HAP-1 (cell line): ENCODE measurements around the gene PEX13.
"Not testable (repeated sequence)": the region's sequence is repeated elsewhere in the genome, so short reads cannot be mapped to it uniquely, and the experiment has no call there.

Experiments used
- DNase-seq, 2 experiments: peaks; one replicate each; pipeline ENCODE4 v3.0.0-alpha.2; 2016 to 2020; ENCODE audit warnings: low spot score in 2 of 2
- H3K27me3 ChIP-seq: fragments of 250-450 bp; sonication (Bioruptor Pico); 2 replicates; pipeline ENCODE4 v1.5.1; 2020; ENCODE audit warnings: low read depth, mild to moderate bottlenecking, moderate library complexity
- H3K36me3 ChIP-seq: fragments of 250-450 bp; sonication (Bioruptor Pico); replicated peaks from 2 replicates; pipeline ENCODE4 v1.5.1; 2020; ENCODE audit warnings: mild to moderate bottlenecking
- H3K4me1 ChIP-seq: fragments of 250-450 bp; sonication (Bioruptor Pico); 2 replicates; pipeline ENCODE4 v1.5.1; 2020; ENCODE audit warnings: mild to moderate bottlenecking
- H3K4me3 ChIP-seq: fragments of 250-450 bp; sonication (Bioruptor Pico); 2 replicates; pipeline ENCODE4 v1.5.1; 2020; ENCODE audit warnings: mild to moderate bottlenecking, moderate library complexity
- H3K9me3 ChIP-seq: fragments of 250-450 bp; sonication (Bioruptor Pico); 2 replicates; pipeline ENCODE4 v1.5.1; 2020; ENCODE audit warnings: mild to moderate bottlenecking, moderate library complexity
- in situ Hi-C: fragments of 300-500 bp; cut with MboI; formaldehyde crosslinking; loops from 3 replicates; pipeline ENCODE4 v1.14.3; 2020; ENCODE audit warnings: low sequenced_read_pairs, inconsistent platforms, mixed read lengths

Gene PEX13

DNA sequence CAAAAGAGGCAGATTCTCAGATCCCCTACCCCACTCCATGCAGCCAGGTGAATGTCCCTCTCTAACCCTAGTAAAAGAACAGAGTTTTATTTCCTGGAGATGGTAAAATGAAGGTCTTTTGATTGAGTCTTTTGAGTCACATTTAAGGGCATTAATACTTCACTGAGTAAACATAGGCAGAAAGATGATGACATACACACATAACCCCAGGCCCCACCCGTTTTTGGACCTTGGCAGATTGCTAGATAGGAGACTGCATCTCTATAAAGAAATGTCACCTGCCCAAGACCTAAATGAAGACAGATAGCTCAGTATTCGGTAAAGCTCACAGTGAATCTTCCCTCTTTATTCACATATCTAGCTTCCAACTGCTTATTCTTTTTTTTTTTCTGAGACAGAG lies 28.3 kb upstream of the PEX13 start:
- DNase-seq: no peak
- Histone ChIP-seq H3K9me3 (peaks cover 3% of the 10 kb centered on the region), H3K4me3 (no peak overlapping the region), H3K4me1 (no peaks in the 10 kb centered on the region), H3K36me3 (no peaks in the 10 kb centered on the region), H3K27me3 (no peaks in the 10 kb centered on the region)
- in situ Hi-C loops: no loop called here

DNA sequence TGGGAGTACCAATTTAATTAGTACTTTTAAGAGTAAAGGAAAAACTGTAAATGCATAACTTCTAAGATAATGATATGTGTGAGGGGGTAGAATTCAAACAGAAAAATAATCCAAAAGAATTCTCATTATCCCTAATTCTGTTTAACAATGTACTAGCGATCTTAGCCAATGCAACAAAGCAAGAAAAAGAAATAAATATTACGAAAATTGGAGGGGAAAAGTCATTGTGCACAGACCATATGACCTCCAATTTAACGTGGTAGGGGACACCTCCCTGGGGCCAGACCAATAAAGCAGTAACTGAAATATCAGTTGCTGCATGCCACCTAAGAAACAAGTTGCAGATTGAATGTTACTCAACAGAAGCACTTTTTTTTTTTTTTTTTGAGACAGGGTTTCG lies 25.9 kb upstream of the PEX13 start:
- Histone ChIP-seq H3K36me3 (no peaks in the 10 kb centered on the region), H3K4me1 (no peaks in the 10 kb centered on the region), H3K9me3 (peaks cover 3% of the 10 kb centered on the region), H3K27me3 (no peaks in the 10 kb centered on the region), H3K4me3 (no peak overlapping the region)
- in situ Hi-C loops: no loop called here
- DNase-seq: no peak

DNA sequence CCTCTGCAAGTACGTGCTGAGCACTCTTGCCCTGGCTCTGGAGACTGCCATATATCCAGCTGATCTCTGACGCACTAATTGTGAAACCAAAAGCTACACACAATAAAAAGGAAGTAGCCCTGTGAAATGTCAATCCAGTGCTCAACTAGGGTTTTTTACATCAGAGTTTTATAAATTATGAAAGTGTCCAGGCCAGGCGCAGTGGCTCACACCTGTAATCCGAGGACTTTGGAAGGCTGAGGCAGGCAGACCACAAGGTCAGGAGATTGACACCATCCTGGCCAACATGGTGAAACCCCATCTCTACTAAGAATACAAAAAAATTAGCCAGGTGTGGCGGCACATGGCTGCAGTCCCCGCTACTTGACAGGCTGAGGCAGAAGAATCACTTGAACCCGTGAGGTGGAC lies 24.5 kb upstream of the PEX13 start:
- no peak overlapping the region for H3K4me3 ChIP-seq
- no peaks in the 10 kb centered on the region for H3K4me1 ChIP-seq
- H3K27me3 ChIP-seq: no peaks in the 10 kb centered on the region
- H3K9me3 ChIP-seq: peaks cover 3% of the 10 kb centered on the region
- DNase-seq: no peak
- in situ Hi-C loops: no loop called here
- no peaks in the 10 kb centered on the region for H3K36me3 ChIP-seq

DNA sequence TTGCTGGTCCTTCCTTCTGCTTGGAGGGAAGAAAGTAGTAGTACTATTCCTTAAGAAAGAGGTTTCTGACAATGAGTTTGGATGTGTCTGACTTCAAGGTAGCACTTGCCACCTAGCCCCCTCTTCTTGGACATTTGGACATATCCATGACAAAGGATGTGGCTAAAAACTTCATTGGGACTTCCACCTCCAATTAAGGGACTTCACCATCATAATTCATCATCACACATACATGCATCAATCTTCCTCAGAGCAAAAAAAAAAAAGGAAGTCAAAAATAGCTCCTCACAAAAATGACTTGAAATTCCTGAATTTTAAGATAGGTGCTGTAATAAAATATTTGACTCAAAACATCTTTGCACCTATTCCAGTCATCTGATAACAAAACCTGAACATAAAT lies 23.4 kb upstream of the PEX13 start:
- no peak overlapping the region for H3K4me3 ChIP-seq
- no peaks in the 10 kb centered on the region for H3K27me3 ChIP-seq
- no peaks in the 10 kb centered on the region for H3K4me1 ChIP-seq
- no peak for DNase-seq
- no peaks in the 10 kb centered on the region for H3K36me3 ChIP-seq
- in situ Hi-C loops: no loop called here
- peaks cover 3% of the 10 kb centered on the region for H3K9me3 ChIP-seq

DNA sequence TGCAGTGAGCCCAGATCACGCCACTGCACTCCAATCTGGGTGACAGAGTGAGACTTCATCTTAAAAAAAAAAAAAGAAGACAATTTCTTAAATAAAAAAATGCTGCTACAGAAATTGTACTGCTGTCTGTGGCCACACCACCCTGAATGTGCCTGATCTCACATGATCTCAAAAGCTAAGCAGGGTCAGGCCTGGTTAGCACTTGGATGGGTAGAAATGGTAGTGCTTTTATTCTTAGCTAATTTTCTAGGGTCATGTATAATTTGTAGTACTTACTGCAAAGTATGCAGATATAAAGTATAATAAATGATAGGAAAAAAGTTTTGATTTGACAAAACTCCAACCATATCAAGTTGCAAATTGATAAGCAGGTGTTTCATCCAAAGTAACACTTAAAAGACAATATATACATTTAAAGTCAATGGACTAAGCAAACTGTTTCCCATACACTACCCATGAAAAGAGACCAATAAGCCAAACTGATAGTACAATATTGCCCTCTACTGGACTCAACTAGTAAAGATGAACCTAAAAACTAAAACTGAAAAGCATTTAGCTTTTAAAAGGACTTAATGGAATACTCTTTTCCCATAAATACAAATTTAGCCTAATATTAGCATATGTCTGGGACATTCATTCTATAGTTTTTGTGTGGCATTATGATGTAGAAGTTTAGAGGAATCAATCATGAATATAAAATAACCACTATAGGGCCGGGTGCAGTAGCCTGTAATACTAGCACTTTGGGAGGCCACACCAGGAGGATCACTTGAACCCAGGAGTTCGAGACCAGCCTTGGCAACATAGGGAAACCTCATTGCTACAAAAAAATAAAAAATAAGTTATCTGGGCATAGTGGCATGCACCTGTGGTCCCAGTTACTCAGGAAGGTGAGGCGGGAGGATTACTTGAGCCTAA lies 18.6 kb upstream of the PEX13 start:
- peak in 1 of 2 experiments; percentile 64 for DNase-seq
- in situ Hi-C loops: loop anchor here (5.0 kb wide), 1 partner anchor 197 kb away; no protein-coding TSS in a partner anchor
- H3K9me3 ChIP-seq: no peaks in the 10 kb centered on the region
- no peaks in the 10 kb centered on the region for H3K4me1 ChIP-seq
- H3K27me3 ChIP-seq: no peaks in the 10 kb centered on the region
- no peaks in the 10 kb centered on the region for H3K36me3 ChIP-seq
- H3K4me3 ChIP-seq: no peak overlapping the region

DNA sequence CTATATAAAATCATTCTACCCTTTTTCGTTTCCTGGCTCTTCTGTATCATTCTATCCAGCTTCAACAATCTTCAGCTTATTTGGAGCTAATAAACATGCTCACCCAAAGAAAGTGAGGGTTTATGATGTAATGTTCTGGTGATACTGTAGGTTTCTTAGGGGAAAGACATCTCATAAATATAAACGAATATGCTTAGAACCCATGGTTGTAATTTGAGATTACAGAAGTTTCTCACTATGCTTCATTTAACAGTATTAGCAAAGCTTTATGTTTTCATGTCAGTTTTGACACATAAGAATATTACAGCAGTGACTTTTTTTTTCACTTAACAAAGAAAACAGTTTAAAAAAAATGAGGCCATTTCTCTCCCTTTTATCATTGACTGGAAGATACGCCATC lies 11.8 kb upstream of the PEX13 start:
- in situ Hi-C loops: no loop called here
- no peaks in the 10 kb centered on the region for H3K4me1 ChIP-seq
- no peak for DNase-seq

DNA sequence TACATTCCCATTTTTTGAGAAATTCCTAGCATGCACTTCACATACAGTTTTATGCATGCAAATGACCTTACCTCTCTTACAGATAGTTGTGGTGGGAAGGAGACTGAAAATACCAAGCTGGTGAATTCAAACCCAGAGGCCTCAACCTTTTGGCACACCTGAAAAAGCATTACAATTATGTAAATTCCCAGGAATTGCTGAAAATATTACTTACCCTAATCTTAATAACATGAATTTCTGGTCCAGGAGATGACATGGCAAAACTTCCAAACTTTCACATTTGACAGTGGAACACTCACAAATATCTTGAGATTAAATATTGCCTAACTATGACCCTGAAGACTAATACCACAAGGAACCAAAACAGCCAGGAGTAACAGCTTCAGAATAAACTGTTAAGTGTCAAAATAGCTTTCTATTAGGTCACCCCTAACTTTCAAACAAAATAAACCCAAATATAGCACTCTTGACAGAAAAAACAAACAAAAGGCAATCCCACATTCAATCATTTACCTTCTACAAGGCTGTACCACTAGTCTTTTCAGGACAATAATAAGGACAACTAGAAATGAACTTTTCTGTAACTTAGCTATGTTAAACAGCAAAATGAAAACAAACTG lies 10.9 kb upstream of the PEX13 start:
- Histone ChIP-seq H3K36me3 (no peaks in the 10 kb centered on the region), H3K4me3 (no peak overlapping the region), H3K4me1 (no peaks in the 10 kb centered on the region), H3K9me3 (no peaks in the 10 kb centered on the region), H3K27me3 (no peaks in the 10 kb centered on the region)
- no peak for DNase-seq
- in situ Hi-C loops: no loop called here

More for the DNA sequence above, 11.8 kb upstream of the PEX13 start:
- Histone ChIP-seq H3K27me3 (no peaks in the 10 kb centered on the region), H3K9me3 (no peaks in the 10 kb centered on the region), H3K36me3 (no peaks in the 10 kb centered on the region), H3K4me3 (no peak overlapping the region)

DNA sequence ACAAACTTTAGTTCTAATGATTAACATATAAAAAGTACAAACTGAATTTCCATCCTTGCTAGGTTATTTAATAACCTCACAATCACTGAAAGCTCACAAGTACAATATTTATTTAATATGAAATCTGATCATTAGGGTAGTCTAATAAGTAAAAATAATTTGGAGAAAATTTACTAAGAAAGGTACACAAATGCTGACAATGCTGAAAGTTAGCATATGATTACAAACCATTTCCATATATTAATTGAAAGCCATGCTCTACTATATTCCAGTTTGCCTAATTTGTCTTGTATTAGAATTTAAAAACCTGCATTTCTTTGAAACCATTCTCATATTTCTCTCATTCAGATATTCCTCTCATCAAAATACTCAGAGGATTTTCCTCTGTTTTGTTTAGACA lies 8.2 kb upstream of the PEX13 start:
- no peaks in the 10 kb centered on the region for H3K4me1 ChIP-seq
- no peak overlapping the region for H3K4me3 ChIP-seq
- no peaks in the 10 kb centered on the region for H3K36me3 ChIP-seq
- DNase-seq: no peak
- in situ Hi-C loops: no loop called here
- no peaks in the 10 kb centered on the region for H3K27me3 ChIP-seq
- H3K9me3 ChIP-seq: no peaks in the 10 kb centered on the region

DNA sequence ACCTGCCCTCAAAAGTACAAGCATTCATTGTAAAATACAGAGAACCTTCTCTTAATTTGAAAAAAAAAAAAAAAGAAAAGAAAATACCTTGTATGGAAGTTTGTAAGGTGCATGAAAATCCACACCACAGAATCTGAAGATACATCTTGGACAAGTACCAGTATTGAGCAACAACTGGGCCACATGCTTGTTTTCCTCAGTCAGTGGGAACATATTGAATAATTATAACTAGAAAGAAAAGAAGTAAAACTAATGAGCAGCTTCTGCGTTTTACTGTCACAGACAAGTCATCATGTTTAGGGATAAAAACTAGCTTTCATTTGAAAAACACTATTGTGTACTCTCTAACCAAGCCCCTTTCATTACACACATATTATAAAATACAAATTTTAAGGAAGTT lies 5.8 kb upstream of the PEX13 start:
- Histone ChIP-seq H3K27me3 (no peaks in the 10 kb centered on the region), H3K4me1 (peaks cover 4% of the 10 kb centered on the region), H3K36me3 (no peaks in the 10 kb centered on the region), H3K4me3 (no peak overlapping the region), H3K9me3 (no peaks in the 10 kb centered on the region)
- in situ Hi-C loops: no loop called here
- no peak for DNase-seq

DNA sequence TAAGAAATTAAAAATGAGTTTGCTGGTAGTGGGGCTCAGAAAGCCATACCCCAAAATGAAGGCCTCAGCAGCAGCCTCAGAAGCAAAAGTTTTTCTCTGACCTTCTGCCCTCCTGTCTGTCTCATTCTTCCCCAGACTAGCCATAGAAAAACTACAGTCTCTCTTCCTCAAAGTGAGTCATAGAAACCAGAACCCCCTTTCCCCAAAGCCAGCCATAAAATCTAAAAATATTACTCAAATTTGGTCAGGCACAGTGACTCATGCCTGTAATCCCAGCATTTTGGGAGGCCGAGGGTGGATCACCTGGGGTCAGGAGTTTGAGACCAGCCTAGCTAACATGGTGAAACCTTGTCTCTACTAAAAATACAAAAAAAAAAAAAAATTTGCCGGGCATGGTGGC lies 5.2 kb upstream of the PEX13 start:
- in situ Hi-C loops, DNase-seq, H3K27me3 ChIP-seq, H3K36me3 ChIP-seq, H3K4me3 ChIP-seq, H3K9me3 ChIP-seq, H3K4me1 ChIP-seq: not testable (repeated sequence)

DNA sequence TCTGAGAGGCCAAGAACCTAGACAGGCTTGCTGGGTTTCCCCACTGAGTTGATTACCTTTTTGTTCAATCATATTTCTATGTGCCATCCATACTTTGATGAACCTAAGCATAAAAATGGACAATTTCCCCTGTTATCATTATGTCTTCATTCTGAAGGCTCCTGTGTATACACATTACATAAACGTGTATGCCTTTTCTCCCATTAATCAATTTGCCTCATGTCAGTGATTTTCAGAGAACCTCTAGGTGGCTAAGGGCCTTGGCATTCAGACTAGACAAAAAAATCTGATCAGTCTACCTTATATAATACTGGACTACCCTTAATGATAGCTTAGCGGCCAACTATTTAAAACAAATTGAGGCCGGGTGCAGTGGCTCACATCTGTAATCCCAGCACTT lies 4.1 kb upstream of the PEX13 start:
- H3K9me3 ChIP-seq: no peaks in the 10 kb centered on the region
- no peaks in the 10 kb centered on the region for H3K27me3 ChIP-seq
- peaks cover 4% of the 10 kb centered on the region for H3K4me1 ChIP-seq
- no peaks in the 10 kb centered on the region for H3K36me3 ChIP-seq
- no peak overlapping the region for H3K4me3 ChIP-seq
- in situ Hi-C loops: no loop called here
- no peak for DNase-seq

DNA sequence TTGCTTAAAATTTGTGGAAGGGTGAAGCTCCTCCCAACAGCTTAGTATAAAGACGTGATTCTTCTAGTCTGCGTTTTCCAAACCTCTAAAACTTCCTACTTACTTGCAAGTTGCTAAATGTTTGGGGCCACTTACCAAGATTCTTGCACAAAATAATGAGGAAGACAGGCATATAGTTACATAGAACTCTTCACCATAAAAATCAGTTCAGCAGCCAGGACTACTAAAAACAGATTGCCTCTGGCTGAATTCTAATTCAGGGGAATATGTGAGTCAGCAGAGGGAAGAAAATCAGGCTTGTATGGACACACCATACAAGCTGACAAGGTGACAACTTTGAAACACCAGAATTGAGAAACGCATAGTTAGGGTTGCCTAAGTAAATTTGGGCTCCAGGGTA lies 2.8 kb upstream of the PEX13 start:
- peaks cover 11% of the 10 kb centered on the region for H3K4me1 ChIP-seq
- DNase-seq: no peak
- H3K4me3 ChIP-seq: no peak overlapping the region
- no peaks in the 10 kb centered on the region for H3K27me3 ChIP-seq
- no peaks in the 10 kb centered on the region for H3K9me3 ChIP-seq
- no peaks in the 10 kb centered on the region for H3K36me3 ChIP-seq
- in situ Hi-C loops: no loop called here

DNA sequence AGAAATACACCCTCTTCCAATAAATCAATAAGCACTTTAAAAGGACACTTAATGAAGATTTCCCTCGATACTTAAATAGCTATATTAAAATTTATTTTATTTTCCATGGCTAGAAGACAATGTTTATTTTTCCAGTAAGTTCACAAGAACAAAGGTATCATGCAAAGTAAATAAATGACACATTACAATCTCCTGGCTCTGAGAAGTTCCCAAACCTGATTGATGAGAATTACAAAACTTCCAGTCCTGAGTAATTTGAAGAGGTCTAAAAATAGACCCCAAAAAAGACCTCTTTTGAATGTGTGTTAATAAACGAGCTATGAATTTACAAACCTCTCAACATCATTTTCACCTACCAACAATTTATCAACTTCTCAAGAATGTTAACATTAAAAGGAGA lies 1.5 kb upstream of the PEX13 start:
- Histone ChIP-seq H3K9me3 (no peaks in the 10 kb centered on the region), H3K36me3 (no peaks in the 10 kb centered on the region), H3K4me1 (peaks cover 11% of the 10 kb centered on the region), H3K4me3 (peak overlapping the region; percentile 91), H3K27me3 (no peaks in the 10 kb centered on the region)
- DNase-seq: no peak
- in situ Hi-C loops: no loop called here

DNA sequence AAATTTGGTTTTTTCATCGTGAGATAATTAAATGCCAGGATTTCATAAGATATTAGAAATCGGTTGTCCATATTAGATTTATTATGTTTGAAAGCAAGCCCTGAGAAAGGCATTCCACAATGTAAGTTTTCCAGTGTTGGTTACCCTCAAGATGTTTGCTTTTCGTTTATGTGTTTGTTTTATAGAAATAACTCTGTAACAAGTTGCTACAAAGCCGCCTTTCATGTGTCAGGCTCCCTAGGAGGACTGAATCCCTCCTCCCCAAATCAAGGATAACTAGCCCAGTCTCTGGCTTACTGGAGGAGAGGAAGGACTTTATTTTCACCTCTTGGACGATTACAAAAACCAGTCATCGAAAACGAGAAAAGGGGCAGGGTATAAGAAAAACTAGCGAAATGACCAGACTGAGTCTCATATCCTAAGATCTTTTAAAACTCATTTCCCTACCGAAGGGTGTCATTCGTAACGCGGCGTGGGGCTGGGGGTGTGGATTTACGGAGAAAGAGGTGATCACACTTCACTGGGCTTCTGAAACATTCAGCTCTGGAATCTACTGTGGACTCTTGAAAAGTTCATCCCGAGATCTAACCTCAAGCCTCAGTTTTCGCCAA lies 1.0 kb upstream of the PEX13 start:
- Histone ChIP-seq H3K27me3 (no peaks in the 10 kb centered on the region), H3K4me1 (peaks cover 11% of the 10 kb centered on the region), H3K9me3 (no peaks in the 10 kb centered on the region), H3K4me3 (peak overlapping the region; percentile 91), H3K36me3 (no peaks in the 10 kb centered on the region; the same call in 1 of the 2 replicates)
- in situ Hi-C loops: no loop called here
- no peak for DNase-seq
